K562 (cell line): ENCODE results near the gene MDH2. TPM values are rescaled to one million over a fixed set of nuclear protein-coding genes. Genes with fewer than 3 reads are reported as not detected.

Source experiments
- ATAC-seq: fragments of 200-7000 bp; cut with Tn5 transposase; 3 replicates; pipeline ENCODE4 v1.9.1; 2020; ENCODE audit warnings: moderate library complexity
- BruUV-seq: library from RNA; stranded (reverse); fragments of 400-500 nt; replicated peaks from 2 replicates; lab custom pipeline; 2021; lab: Mats Ljungman, UMichigan
- CTCF ChIA-PET: fragments of 300-600 bp; formaldehyde crosslinking; extraction: SDS; loops from one replicate; lab custom pipeline; 2021; ENCODE audit warnings: low intra/inter-chr PET ratio; lab: Yijun Ruan, JAX
- POLR2A ChIA-PET: fragments of 300-600, 350-650 bp; sonication (Branson Sonifier 250); formaldehyde crosslinking; extraction: SDS; loops from one replicate; lab custom pipeline; 2021; ENCODE audit warnings: antibody characterized with exemption, inconsistent platforms; lab: Yijun Ruan, JAX
- DNase-seq, 4 experiments: peaks; one replicate each; pipeline versions ENCODE4 v3.0.0 to v3.0.0-alpha.2; 2011 to 2018; ENCODE audit warnings: low spot score in 3 of 4, mixed read lengths in 3 of 4; ENCODE audit errors: extremely low read depth in 1 of 4
- FAIRE-seq: peaks from 2 replicates; lab custom pipeline; 2011; peaks lifted over from hg19 to GRCh38; lab: Jason Lieb, UNC
- H2AFZ ChIP-seq: 2 replicates; pipeline ENCODE4 v1.6.0; 2011; ENCODE audit warnings: low read depth, low read length, control low read depth, inconsistent platforms
- H3K27ac ChIP-seq: fragments of 200-600 bp; 3 replicates; pipeline ENCODE4 v1.8.0; 2011; ENCODE audit warnings: low read depth, mild to moderate bottlenecking, control low read depth, inconsistent platforms, low read length, moderate library complexity, mixed read lengths; ENCODE audit errors: extremely low read depth
- H3K27me3 ChIP-seq, 2 experiments: fragments of 300-600 bp in 1 of 2; 2 replicates in 1 of 2; 3 replicates in 1 of 2; pipeline versions ENCODE4 v1.6.0 to v1.8.0; 2011; ENCODE audit warnings: inconsistent platforms in 2 of 2, low read length in 2 of 2, mild to moderate bottlenecking in 1 of 2, mixed read lengths in 1 of 2, moderate library complexity in 1 of 2; ENCODE audit not compliant: control insufficient read depth in 2 of 2, insufficient read depth in 2 of 2
- H3K36me3 ChIP-seq: fragments of 300-600 bp; 3 replicates; pipeline ENCODE4 v1.8.0; 2011; ENCODE audit warnings: mild to moderate bottlenecking, low read length, inconsistent platforms; ENCODE audit not compliant: control insufficient read depth, insufficient read depth
- H3K4me1 ChIP-seq, 2 experiments: fragments of 200-600 bp in 1 of 2; replicated peaks in 1 of 2; 2 replicates in 1 of 2; 3 replicates in 1 of 2; pipeline versions ENCODE4 v1.5.1 to v1.8.0; 2011; ENCODE audit warnings: inconsistent platforms in 2 of 2, low read length in 2 of 2, mild to moderate bottlenecking in 1 of 2, mixed read lengths in 1 of 2, moderate library complexity in 1 of 2; ENCODE audit not compliant: control insufficient read depth in 2 of 2, insufficient read depth in 2 of 2
- H3K4me2 ChIP-seq: 2 replicates; pipeline ENCODE4 v1.6.1; 2011; ENCODE audit warnings: low read length, control low read depth, inconsistent platforms, mixed read lengths; ENCODE audit not compliant: insufficient read depth
- H3K4me3 ChIP-seq: fragments of 200-600 bp; sonication (generic), shearing (Covaris generic); 2 replicates; pipeline ENCODE4 v1.5.1; 2016; ENCODE audit warnings: control low read depth, inconsistent platforms
- H3K79me2 ChIP-seq: fragments of 200-600 bp; 3 replicates; pipeline ENCODE4 v1.8.0; 2011; ENCODE audit warnings: low read length, inconsistent platforms; ENCODE audit not compliant: control insufficient read depth, insufficient read depth
- H3K9ac ChIP-seq, 2 experiments: 2 replicates each; pipeline versions ENCODE4 v1.6.0 to v1.6.1; 2011; ENCODE audit warnings: low read depth in 2 of 2, low read length in 2 of 2, control low read depth in 1 of 2, inconsistent platforms in 1 of 2, mild to moderate bottlenecking in 1 of 2, mixed read lengths in 1 of 2; ENCODE audit not compliant: insufficient read depth in 1 of 2
- H3K9me1 ChIP-seq: one replicate; pipeline ENCODE4 v1.6.0; 2011; ENCODE audit warnings: inconsistent platforms, mild to moderate bottlenecking, low read length, moderate library complexity; ENCODE audit not compliant: control insufficient read depth, insufficient read depth
- H3K9me3 ChIP-seq: replicated peaks from 2 replicates; pipeline ENCODE4 v1.5.1; 2011; ENCODE audit warnings: low read depth, low read length, inconsistent platforms; ENCODE audit not compliant: control insufficient read depth, insufficient read depth
- H4K20me1 ChIP-seq: replicated peaks from 2 replicates; pipeline ENCODE4 v1.6.1; 2011; ENCODE audit warnings: low read length, inconsistent platforms, mixed read lengths; ENCODE audit not compliant: control insufficient read depth, insufficient read depth
- BHLHE40 ChIP-seq: IDR thresholded peaks from 2 replicates; pipeline ENCODE4 v1.6.1; 2011; ENCODE audit warnings: low read length, improper control_type of control experiment
- COPS2 ChIP-seq: fragments of 450-650 bp; conservative IDR thresholded peaks from 2 replicates; pipeline ENCODE4 v1.6.1; 2016; ENCODE audit warnings: mild to moderate bottlenecking, moderate library complexity
- CTBP1 ChIP-seq: fragments of 450-650 bp; IDR thresholded peaks from 2 replicates; pipeline ENCODE4 v1.6.1; 2016; ENCODE audit warnings: borderline replicate concordance
- DNMT1 ChIP-seq: fragments of 450-650 bp; IDR thresholded peaks from 2 replicates; pipeline ENCODE4 v1.6.1; 2016; ENCODE audit warnings: antibody characterized with exemption, mild to moderate bottlenecking
- FOXA1 ChIP-seq: fragments of 450-650 bp; IDR thresholded peaks from 2 replicates; pipeline ENCODE4 v1.6.1; 2016; ENCODE audit warnings: mild to moderate bottlenecking, borderline replicate concordance
- FOXA3 ChIP-seq, 2 experiments: fragments of 450-650 bp in 1 of 2; sonication (generic) in 1 of 2; formaldehyde crosslinking; IDR thresholded peaks in 1 of 2; conservative IDR thresholded peaks in 1 of 2; 2 replicates each; pipeline versions ENCODE4 v1.4.0 to v1.8.0; 2020 to 2022; ENCODE audit warnings: mild to moderate bottlenecking in 2 of 2, missing genetic modification reagents in 1 of 2
- GTF2E2 ChIP-seq: fragments of 200-800 bp; sonication (Bioruptor generic); IDR thresholded peaks from 2 replicates; pipeline ENCODE4 v1.6.1; 2016; ENCODE audit warnings: missing genetic modification characterization, missing compliant biosample characterization
- HLTF ChIP-seq: fragments of 450-650 bp; IDR thresholded peaks from 2 replicates; pipeline ENCODE4 v1.6.1; 2016
- KDM4B ChIP-seq, 2 experiments: fragments of 450-650 bp in 1 of 2; sonication (generic) in 1 of 2; IDR thresholded peaks; 2 replicates each; pipeline ENCODE4 v1.6.1; 2016 to 2017; ENCODE audit warnings: borderline replicate concordance in 2 of 2, antibody characterized with exemption in 1 of 2, low read depth in 1 of 2, mild to moderate bottlenecking in 1 of 2
- MIER1 ChIP-seq: fragments of 450-650 bp; IDR thresholded peaks from 2 replicates; pipeline ENCODE4 v1.6.1; 2016; ENCODE audit warnings: antibody characterized with exemption, mild to moderate bottlenecking, low read depth
- NONO ChIP-seq, 2 experiments: fragments of 200-400 bp in 1 of 2; fragments of 450-650 bp in 1 of 2; formaldehyde crosslinking in 1 of 2; IDR thresholded peaks; 2 replicates each; pipeline ENCODE4 v1.6.1; 2017; ENCODE audit warnings: low read depth in 2 of 2, mild to moderate bottlenecking in 2 of 2, moderate library complexity in 2 of 2, low read length in 1 of 2
- SRSF1 ChIP-seq: fragments of 200-400 bp; formaldehyde crosslinking; IDR thresholded peaks from 2 replicates; pipeline ENCODE4 v1.6.1; 2017; ENCODE audit warnings: mild to moderate bottlenecking, low read depth, low read length, moderate library complexity
- TCF3 ChIP-seq: sonication (generic); formaldehyde crosslinking; IDR thresholded peaks from 2 replicates; pipeline ENCODE4 v1.4.0; 2020; ENCODE audit warnings: mild to moderate bottlenecking, missing genetic modification reagents
- ZNF316 ChIP-seq: fragments of 450-650 bp; IDR thresholded peaks from 2 replicates; pipeline ENCODE4 v1.6.1; 2016
- WGBS: fragments of 100-300 bp; shearing (Covaris generic); methylation state at CpG from one replicate; pipeline ENCODE4 v1.1.6; 2016; ENCODE audit warnings: low coverage, mixed read lengths; ENCODE audit not compliant: insufficient coverage; ENCODE audit errors: missing lambda C conversion rate; 5-methylcytosine and 5-hydroxymethylcytosine counted together
- in situ Hi-C: fragments of 300-500 bp; cut with MboI; formaldehyde crosslinking; loops from 4 replicates; pipeline ENCODE4 v1.15.0; 2018; ENCODE audit warnings: inconsistent platforms, mixed read lengths
- intact Hi-C: fragments of 100-400 bp; cut with micrococcal nuclease; formaldehyde crosslinking; loops from 2 replicates; pipeline ENCODE4 v1.14.2; 2022
- polyA plus RNA-seq, 8 experiments: library from polyadenylated mRNA; depleted of rRNA in 4 of 8; stranded (reverse) in 5 of 8; unstranded in 3 of 8; fragments of >200 nt; fragmentation: Nextera tagmentation in 2 of 8; fragmentation: Illumina TruSeq in 1 of 8; extraction: Ambion mirVana in 2 of 8; extraction: Trizol in 1 of 8; gene quantifications; 2 replicates each; pipeline versions ENCODE4 v1.2.1 to v1.2.3, GENCODE V29; 2011 to 2014; ENCODE audit warnings: inconsistent platforms in 1 of 8, missing spikeins in 1 of 8
- total RNA-seq, 7 experiments: library from RNA; depleted of rRNA in 6 of 7; stranded (reverse); fragments of >200 nt in 6 of 7; fragmentation: Illumina TruSeq in 2 of 7; extraction: Trizol in 2 of 7; gene quantifications; 2 replicates each; pipeline versions ENCODE4 v1.2.1 to v1.2.3, GENCODE V29; 2011 to 2021; ENCODE audit warnings: low replicate concordance in 1 of 7
- TF ChIP-seq, protein P1 (sequence below): sonication (generic); IDR thresholded peaks from 2 replicates; pipeline ENCODE4 v1.6.1; 2016
- TF ChIP-seq, protein P2 (sequence below), 2 experiments: fragments of 250-450 bp in 1 of 2; fragments of 450-650 bp in 1 of 2; sonication (Bioruptor Pico) in 1 of 2; IDR thresholded peaks; 2 replicates each; pipeline versions ENCODE4 v1.6.1 to v1.8.0; 2016 to 2021; ENCODE audit warnings: mild to moderate bottlenecking in 2 of 2, moderate library complexity in 2 of 2, missing compliant biosample characterization in 1 of 2, missing genetic modification characterization in 1 of 2
- TF ChIP-seq, protein P3 (sequence below): fragments of 450-650 bp; IDR thresholded peaks from 2 replicates; pipeline ENCODE4 v1.6.1; 2016; ENCODE audit warnings: borderline replicate concordance

MDH2 gene
- total and polyA plus RNA-seq, 9 of the 15 experiments (the other 6 are each of a cell fraction or from before 2014, with no cell fraction given): 106 to 701 (median 242) TPM

DNA sequence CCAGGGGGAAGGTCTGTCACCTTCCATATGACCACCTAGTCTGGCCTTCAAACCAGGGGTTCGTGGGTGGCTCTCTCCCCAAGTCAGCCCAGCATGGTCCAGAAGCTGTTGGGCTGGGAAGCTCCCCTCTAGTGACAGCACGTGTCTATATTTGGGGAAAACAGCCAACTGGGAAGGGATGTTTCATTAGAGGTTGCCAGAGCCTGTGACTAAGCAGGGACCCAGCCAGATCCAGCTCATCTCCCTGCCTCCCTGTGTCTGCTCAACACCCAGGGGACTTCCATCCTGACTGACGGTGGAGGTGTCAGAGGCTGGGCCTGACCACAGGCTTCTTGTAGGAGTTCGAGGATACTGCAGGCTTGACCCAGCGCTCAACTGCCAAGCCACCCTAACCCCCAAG is 10.6 kb upstream of the MDH2 start (continued):
- TF ChIP-seq, protein P1, sequence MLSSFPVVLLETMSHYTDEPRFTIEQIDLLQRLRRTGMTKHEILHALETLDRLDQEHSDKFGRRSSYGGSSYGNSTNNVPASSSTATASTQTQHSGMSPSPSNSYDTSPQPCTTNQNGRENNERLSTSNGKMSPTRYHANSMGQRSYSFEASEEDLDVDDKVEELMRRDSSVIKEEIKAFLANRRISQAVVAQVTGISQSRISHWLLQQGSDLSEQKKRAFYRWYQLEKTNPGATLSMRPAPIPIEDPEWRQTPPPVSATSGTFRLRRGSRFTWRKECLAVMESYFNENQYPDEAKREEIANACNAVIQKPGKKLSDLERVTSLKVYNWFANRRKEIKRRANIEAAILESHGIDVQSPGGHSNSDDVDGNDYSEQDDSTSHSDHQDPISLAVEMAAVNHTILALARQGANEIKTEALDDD: no peak
- TF ChIP-seq DNMT1 (no peak), TCF3 (CRISPR knock-in tag) (no peak), NONO (IDR thresholded peaks at IDR 0.05; ENCODE audit: low read depth in 2 of 2, low read length in 1 of 2) (no peak), MIER1 (no peak), FOXA3 (CRISPR knock-in tag; conservative IDR thresholded peaks at IDR 0.05 in 1 of 2, IDR thresholded peaks at IDR 0.05 in 1 of 2) (no peak), BHLHE40 (no peak)
- TF ChIP-seq, protein P2, sequence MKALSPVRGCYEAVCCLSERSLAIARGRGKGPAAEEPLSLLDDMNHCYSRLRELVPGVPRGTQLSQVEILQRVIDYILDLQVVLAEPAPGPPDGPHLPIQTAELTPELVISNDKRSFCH (CRISPR knock-in tag; IDR thresholded peaks at IDR 0.05): no peak
- TF ChIP-seq, protein P2 (tag; IDR thresholded peaks at IDR 0.05): no peak

DNA sequence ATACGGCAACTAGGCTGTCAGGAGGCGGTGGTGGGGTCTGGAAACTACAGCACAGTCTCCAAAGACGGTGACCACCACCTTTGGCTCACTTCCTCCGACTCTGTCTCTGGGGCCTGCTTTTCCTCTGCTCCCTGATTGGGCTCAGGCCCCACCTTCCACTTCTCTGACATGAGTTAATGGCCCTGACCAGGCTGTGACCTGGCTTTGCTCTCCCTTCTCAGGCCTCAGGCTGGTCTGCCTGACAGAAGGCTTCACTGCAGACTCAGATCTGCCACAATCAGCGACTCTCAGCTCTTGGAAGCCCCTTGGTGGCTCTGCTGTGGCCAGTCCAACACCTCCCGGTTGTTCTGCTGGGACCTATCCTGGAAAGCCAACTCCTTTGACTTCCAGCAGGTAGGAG is 7.8 kb upstream of the MDH2 start:
- CTCF ChIA-PET: no interaction called here
- WGBS: 90% methylated on average over 6 of the region's 6 CpGs
- H3K9ac ChIP-seq: peak overlapping the region in 1 of 2 experiments; percentile 72; a peak in 2 of 4 replicates

More for the DNA sequence above, 7.8 kb upstream of the MDH2 start:
- POLR2A ChIA-PET: interaction anchor here (0.6 kb wide), 3 partner anchors 17 to 237 kb away, joined by 3 read pairs; no protein-coding TSS in a partner anchor
- H3K4me3 ChIP-seq: no peak overlapping the region
- H3K79me2 ChIP-seq: peaks cover 14% of the 10 kb centered on the region; the same call in 2 of the 3 replicates
- no peaks in the 10 kb centered on the region for H3K9me3 ChIP-seq
- no TSS peak for BruUV-seq
- no peak overlapping the region for H2AFZ ChIP-seq
- in situ Hi-C loops (no loop called here), intact Hi-C loops (no loop called here)
- TF ChIP-seq GTF2E2 (tag) (no peak), SRSF1 (no peak), FOXA3 (CRISPR knock-in tag; conservative IDR thresholded peaks at IDR 0.05 in 1 of 2, IDR thresholded peaks at IDR 0.05 in 1 of 2) (no peak), CTBP1 (no peak), KDM4B (IDR thresholded peaks at IDR 0.05; ENCODE audit: borderline replicate concordance in 2 of 2, low read depth in 1 of 2) (no peak), COPS2 (no peak), ZNF316 (no peak), HLTF (no peak), FOXA1 (no peak)
- TF ChIP-seq, protein P3, sequence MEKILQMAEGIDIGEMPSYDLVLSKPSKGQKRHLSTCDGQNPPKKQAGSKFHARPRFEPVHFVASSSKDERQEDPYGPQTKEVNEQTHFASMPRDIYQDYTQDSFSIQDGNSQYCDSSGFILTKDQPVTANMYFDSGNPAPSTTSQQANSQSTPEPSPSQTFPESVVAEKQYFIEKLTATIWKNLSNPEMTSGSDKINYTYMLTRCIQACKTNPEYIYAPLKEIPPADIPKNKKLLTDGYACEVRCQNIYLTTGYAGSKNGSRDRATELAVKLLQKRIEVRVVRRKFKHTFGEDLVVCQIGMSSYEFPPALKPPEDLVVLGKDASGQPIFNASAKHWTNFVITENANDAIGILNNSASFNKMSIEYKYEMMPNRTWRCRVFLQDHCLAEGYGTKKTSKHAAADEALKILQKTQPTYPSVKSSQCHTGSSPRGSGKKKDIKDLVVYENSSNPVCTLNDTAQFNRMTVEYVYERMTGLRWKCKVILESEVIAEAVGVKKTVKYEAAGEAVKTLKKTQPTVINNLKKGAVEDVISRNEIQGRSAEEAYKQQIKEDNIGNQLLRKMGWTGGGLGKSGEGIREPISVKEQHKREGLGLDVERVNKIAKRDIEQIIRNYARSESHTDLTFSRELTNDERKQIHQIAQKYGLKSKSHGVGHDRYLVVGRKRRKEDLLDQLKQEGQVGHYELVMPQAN: no peak
- DNase-seq (no peak), FAIRE-seq (no peak), ATAC-seq (no peak)
- H3K27ac ChIP-seq: no peak overlapping the region
- peaks cover 5 to 12% of the 10 kb centered on the region in 2 experiments; a peak in 3 of 5 replicates for H3K4me1 ChIP-seq
- no peaks in the 10 kb centered on the region for H3K9me1 ChIP-seq
- peaks cover 19% of the 10 kb centered on the region; the same call in 1 of the 3 replicates for H3K36me3 ChIP-seq
- no peaks in the 10 kb centered on the region; the same call in 1 of the 2 replicates for H4K20me1 ChIP-seq
- no peak overlapping the region for H3K4me2 ChIP-seq
- H3K27me3 ChIP-seq: no peaks in the 10 kb centered on the region
